ENCODE results near the gene GRID2.
"Not testable (repeated sequence)": the region's sequence is repeated elsewhere in the genome, so short reads cannot be mapped to it uniquely, and the experiment has no call there.

The GRID2 gene

DNA sequence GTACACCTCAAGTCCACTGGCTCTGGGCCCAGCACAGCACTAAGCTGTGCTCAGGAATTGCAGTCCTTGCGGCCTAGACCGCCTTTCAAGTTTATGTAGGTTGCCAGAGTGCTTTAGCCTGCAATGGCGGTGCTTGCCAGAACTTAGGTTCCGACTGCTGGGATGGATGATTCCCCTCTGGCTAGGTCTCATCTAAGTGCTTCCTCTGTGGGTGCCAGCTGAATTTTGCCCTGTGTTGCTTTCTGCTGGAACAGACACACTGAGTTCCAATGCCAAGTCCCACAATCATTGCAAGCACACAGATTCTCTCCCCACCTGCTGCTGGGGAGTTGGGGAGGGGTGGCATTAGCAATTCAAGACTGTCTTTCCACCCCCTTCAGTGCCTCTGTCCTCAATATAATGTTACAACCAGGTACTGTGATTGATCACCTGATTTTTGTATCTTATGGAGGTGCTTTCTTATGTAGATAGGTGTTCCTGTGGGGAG, 129.5 kb downstream of the GRID2 start:
- no peak for DNase-seq
- TF ChIP-seq POLR2A (IDR thresholded peaks at IDR 0.05; ENCODE audit: low read length): no peak
- no peak for TF ChIP-seq GATA1 (IDR thresholded peaks at IDR 0.05; ENCODE audit: low read depth, low read length)

DNA sequence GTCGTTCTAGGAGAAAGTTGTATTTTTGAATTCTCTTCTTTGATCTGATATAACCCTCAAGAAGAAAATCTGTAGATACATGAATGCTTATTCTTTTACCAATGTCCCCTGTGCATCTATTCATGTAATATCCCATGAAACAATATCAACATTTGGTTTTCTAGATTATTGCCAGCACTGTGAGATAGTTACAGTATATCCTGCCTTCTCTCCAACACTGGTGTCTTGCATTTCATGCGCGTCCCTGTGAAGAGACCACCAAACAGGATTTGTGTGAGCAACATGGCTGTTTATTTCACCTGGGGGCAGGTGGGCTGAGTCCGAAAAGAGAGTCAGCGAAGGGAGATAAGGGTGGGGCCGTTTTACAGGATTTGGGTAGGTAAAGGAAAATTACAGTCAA, 135.0 kb downstream of the GRID2 start:
- DNase-seq: not testable (repeated sequence)

DNA sequence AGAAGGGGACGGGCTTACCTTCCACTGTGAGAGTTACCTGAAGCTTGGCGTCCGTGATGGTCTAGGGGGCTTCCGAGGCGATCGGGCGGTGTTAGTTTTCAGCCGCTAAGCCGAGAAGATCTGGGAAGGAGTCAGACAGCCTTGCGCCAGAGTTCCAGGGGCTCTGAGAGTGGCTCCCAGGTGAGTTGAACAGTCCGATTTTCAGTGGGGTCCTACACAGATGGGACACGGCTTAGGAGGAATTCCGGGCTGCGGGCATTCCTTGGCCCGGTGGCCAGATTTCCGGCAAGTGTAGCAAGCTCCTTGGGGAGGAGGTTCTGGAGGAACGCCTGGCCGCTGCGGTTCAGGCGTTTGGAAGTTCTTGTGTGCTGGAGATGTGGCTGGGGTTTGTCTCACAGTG, 138.4 kb downstream of the GRID2 start:
- not testable (repeated sequence) for DNase-seq

- not testable (repeated sequence) for DNase-seq
Measured at GRCh38 chr4:92444143-92444843, 140.5 kb downstream of the GRID2 start.

GRCh38 chr4:92445127-92445526, 141.4 kb downstream of the GRID2 start:
- DNase-seq: no peak

DNA sequence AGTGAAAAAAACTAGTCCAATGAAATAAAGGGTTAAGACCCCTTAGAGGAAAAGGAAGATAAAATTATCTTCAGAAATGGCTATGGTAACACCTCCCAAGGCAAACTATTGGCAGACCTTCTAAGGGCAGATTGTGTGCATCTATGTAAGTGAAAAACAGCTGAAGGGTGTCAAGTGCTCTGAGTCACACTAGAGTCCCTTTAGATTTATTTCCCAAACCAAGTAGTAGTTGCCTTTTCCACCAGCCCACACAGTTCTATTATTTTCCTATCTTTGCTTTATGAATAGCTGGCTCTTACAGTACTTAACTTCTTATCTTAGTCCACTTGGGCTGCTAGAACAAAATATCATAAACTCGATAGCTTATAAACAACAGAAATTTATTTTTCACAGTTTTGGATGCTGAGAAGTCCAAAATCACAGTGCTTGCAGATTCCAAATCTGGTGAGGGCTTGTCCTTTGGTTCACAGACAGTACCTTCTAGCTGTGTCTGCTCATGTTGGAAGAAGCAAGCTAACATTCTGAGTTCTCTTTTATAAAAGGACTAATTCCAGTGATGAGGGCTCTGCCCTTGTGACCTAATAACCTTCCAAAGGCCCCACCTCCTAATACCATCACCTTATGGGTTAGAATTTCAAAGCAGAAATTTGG, 143.6 kb downstream of the GRID2 start:
- DNase-seq: no peak

More at GRCh38 chr4:92445127-92445526, 141.4 kb downstream of the GRID2 start:
- TF ChIP-seq GATA1 (IDR thresholded peaks at IDR 0.05; ENCODE audit: low read depth, low read length) (no peak), POLR2A (IDR thresholded peaks at IDR 0.05; ENCODE audit: low read length) (no peak)

DNA sequence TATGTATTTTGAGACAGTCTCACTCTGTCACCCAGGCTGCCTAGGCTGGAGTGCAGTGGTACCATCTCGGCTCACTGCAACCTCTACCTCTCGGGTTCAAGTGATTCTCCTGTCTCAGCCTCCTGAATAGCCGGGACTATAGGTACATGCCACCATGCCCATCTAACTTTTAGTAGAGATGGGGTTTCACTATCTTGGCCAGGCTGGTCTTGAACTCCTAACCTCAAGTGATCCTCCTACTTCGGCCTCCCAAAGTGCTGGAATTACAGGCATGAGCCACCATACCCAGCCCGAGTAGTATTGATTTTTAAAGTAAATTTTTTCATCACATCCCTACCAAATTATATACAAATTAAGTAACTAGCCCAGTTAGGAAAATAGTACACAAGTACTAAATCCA, 144.4 kb downstream of the GRID2 start:
- not testable (repeated sequence) for DNase-seq

More for the DNA sequence above, 143.6 kb downstream of the GRID2 start:
- no peak for TF ChIP-seq POLR2A (IDR thresholded peaks at IDR 0.05; ENCODE audit: low read length)
- TF ChIP-seq GATA1 (IDR thresholded peaks at IDR 0.05; ENCODE audit: low read depth, low read length): no peak

DNA sequence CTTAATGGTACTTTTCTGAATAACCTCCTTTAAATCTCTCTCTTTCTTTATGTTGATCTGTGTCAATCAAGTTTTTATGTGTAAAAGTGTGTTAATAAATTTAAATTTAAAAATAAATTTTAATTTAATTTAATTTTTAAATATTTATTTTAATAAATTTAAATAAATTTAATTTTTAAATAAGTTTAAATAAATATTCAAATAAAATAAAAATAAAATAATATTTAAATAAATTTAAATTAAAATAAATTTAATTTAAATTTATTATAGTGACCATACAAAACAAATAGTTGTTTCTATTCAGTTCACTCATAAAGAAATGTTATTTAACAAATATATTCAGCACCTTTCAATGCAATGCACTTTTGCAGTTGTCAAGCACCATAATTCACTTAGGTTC, 146.9 kb downstream of the GRID2 start:
- no peak for DNase-seq
- no peak for TF ChIP-seq GATA1 (IDR thresholded peaks at IDR 0.05; ENCODE audit: low read depth, low read length)
- no peak for TF ChIP-seq POLR2A (IDR thresholded peaks at IDR 0.05; ENCODE audit: low read length)

DNA sequence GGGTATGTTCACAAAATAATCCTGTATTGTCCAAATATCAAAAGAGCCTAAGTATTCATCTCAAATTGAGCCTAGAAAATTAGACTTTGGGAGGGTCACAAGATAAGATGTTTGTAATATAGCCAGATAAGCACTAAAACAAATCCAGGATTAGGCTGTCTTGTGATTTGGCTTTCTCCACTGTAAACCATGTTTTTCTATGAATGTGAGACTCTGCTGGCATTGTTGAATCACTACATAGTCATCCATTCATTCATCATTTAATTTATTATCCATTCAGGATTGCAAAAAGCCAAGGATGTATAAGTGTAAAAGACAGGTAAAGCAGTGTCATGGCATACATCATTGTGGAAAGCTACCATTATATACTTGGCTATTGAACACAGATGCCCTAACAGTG, 148.0 kb downstream of the GRID2 start:
- no peak for DNase-seq
- no peak for TF ChIP-seq GATA1 (IDR thresholded peaks at IDR 0.05; ENCODE audit: low read depth, low read length)
- no peak for TF ChIP-seq POLR2A (IDR thresholded peaks at IDR 0.05; ENCODE audit: low read length)

DNA sequence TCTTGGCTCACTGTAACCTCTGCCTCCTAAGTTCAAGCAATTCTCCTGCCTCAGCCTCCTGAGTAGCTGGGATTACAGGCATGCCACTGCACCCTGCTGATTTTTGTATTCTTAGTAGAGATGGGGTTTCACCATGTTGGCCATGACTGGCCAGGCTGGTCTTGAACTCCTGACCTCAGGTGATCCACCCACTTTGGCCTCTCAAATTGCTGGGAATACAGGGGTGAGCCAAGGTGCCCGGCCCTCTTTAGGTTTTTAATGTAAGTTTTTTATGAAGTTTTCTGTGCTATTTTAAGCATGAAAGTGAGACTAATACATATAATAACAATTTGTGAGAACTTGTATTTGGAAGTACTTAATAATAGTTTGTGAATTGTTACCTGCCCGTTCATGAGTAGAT, 148.6 kb downstream of the GRID2 start:
- not testable (repeated sequence) for DNase-seq

DNA sequence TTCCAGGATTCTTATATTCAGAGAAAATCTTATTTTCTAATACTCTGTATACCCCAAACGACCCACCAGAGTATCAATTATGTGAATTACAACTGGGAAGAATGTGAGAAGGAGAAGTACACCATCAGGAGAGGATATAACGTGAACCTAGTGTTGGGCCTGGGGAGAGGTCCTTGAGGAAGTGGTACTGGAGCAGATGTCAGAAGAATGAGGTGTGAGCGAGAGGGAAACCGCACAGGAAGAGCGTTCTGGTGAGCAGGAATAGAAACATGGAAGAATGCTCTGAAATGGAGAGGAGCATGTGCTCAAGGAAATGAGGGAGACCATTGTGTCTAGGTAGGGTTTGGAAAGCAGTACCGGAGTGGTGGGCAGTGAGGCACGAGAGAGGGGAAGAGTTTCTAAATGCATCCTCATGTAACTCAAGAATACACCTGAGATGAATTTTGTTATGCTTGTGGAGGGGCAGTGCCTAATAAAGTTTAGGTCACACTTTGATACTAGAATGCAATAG, 151.6 kb downstream of the GRID2 start:
- no peak for DNase-seq
- TF ChIP-seq POLR2A (IDR thresholded peaks at IDR 0.05; ENCODE audit: low read length): no peak
- no peak for TF ChIP-seq GATA1 (IDR thresholded peaks at IDR 0.05; ENCODE audit: low read depth, low read length)

GRCh38 chr4:92455951-92456350, 152.2 kb downstream of the GRID2 start:
- DNase-seq: no peak
- TF ChIP-seq GATA1 (IDR thresholded peaks at IDR 0.05; ENCODE audit: low read depth, low read length): no peak
- TF ChIP-seq POLR2A (IDR thresholded peaks at IDR 0.05; ENCODE audit: low read length): no peak

GRCh38 chr4:92461732-92462131, 158.0 kb downstream of the GRID2 start:
- TF ChIP-seq POLR2A (IDR thresholded peaks at IDR 0.05; ENCODE audit: low read length): no peak
- TF ChIP-seq GATA1 (IDR thresholded peaks at IDR 0.05; ENCODE audit: low read depth, low read length): no peak

DNA sequence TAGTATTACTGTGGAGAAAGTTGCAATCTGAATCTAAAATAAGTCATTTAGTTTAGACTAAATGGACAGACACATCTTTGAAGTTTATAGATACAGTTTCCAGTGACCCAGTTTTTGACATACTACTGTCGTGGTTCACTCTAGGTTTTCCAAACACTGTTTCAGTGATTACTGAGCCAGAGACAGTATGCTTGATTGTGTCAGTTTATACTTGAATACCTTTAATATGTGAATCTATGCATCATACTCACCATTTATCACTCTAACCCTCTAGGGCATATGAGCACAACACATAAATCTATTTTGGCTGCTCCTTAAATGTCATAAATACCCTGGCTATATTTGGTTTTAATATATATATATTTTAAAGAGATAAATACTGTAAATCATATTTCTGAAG, 173.5 kb downstream of the GRID2 start:
- DNase-seq: no peak
- TF ChIP-seq GATA1 (IDR thresholded peaks at IDR 0.05; ENCODE audit: low read depth, low read length) (no peak), POLR2A (IDR thresholded peaks at IDR 0.05; ENCODE audit: low read length) (no peak)

More at GRCh38 chr4:92461732-92462131, 158.0 kb downstream of the GRID2 start:
- no peak for DNase-seq

DNA sequence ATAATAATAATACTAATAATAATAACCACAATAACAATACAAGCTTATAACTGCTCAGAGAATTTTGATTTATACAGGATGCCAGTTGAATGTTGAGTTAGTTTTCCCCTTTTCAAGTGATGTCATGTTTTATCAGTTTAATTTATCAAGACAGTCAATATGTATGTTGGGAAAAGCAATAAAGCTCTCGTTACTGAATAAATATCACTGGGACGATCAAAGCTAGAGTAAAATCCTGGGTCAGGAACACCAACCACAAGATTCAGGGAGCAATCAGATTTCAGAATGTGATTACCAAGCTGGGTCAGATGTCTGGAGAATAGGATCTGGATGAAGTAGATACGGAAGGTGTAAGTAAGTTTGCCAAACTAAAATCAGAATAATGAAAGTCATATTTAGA, 179.6 kb downstream of the GRID2 start:
- DNase-seq: no peak
- TF ChIP-seq GATA1 (IDR thresholded peaks at IDR 0.05; ENCODE audit: low read depth, low read length) (no peak), POLR2A (IDR thresholded peaks at IDR 0.05; ENCODE audit: low read length) (no peak)

All from erythroblast (primary cell).